Psoas muscle (tissue), 8 donors: Measurements from ENCODE around the gene PRLR. TPM values are rescaled to one million over a fixed set of nuclear protein-coding genes. Genes with fewer than 3 reads are reported as not detected.

Source experiments
- ATAC-seq, 4 donors: fragments of 200-7000 bp; cut with Tn5 transposase; one replicate each; pipeline ENCODE4 v1.9.1; 2020; ENCODE audit warnings: moderate library complexity in 3 of 4, mild to moderate bottlenecking in 2 of 4
- DNase-seq, 2 donors: peaks; one replicate each; pipeline ENCODE4 v3.0.0-alpha.2; 2020
- H3K27ac ChIP-seq: fragments of 200-600 bp; one replicate; pipeline ENCODE4 v1.8.0; 2022
- H3K27me3 ChIP-seq, 3 donors: fragments of 200-600 bp in 1 of 3; one replicate each; pipeline versions ENCODE4 v1.6.1 to v1.8.0; 2013 to 2022; ENCODE audit warnings: low read length in 2 of 3, mild to moderate bottlenecking in 2 of 3, moderate library complexity in 1 of 3; ENCODE audit not compliant: insufficient read depth in 3 of 3
- H3K36me3 ChIP-seq, 2 donors: fragments of 200-600 bp in 1 of 2; one replicate each; pipeline versions ENCODE4 v1.6.1 to v1.8.0; 2013 to 2022; ENCODE audit warnings: low read depth in 1 of 2, mild to moderate bottlenecking in 1 of 2, moderate library complexity in 1 of 2; ENCODE audit not compliant: insufficient read depth in 1 of 2
- H3K4me1 ChIP-seq: fragments of 200-600 bp; one replicate; pipeline ENCODE4 v1.8.0; 2022
- H3K4me3 ChIP-seq: fragments of 200-600 bp; one replicate; pipeline ENCODE4 v1.8.0; 2022; ENCODE audit warnings: mild to moderate bottlenecking
- H3K9me3 ChIP-seq: fragments of 200-600 bp; one replicate; pipeline ENCODE4 v1.8.0; 2022
- CTCF ChIP-seq: fragments of 200-600 bp; IDR thresholded peaks from one replicate; pipeline ENCODE4 v1.8.0; 2022; ENCODE audit warnings: antibody characterized with exemption
- WGBS, 3 donors: extraction: QIAGEN DNeasy Blood & Tissue Kit; methylation state at CpG; one replicate each; pipeline versions ENCODE4 v1.1.6 to v1.1.7; 2013; 5-methylcytosine and 5-hydroxymethylcytosine counted together
- intact Hi-C, 2 donors: fragments of 100-400 bp; cut with DNase I; formaldehyde crosslinking; loops; one replicate each; pipeline versions ENCODE4 v1.11.0 to v1.14.2; 2022
- polyA plus RNA-seq, 3 donors: library from polyadenylated mRNA; stranded (reverse); fragments of 200-250 nt; gene quantifications; one replicate each; pipeline ENCODE4 v1.2.3, GENCODE V29; 2013
- total RNA-seq, 4 donors: library from RNA; stranded (reverse); fragmentation: NEBNext Ultra II Directional in 2 of 4; extraction: Animal tissue kit (Norgen Biotek cat#: 25700) in 2 of 4; gene quantifications; one replicate each; pipeline versions ENCODE4 v1.2.1 to v1.2.4, GENCODE V29; 2021 to 2023
- donor health status: healthy with polysubstance abuse.
- donor health status: DM: no; HTN: no; CAD: no; lungs with moderate emphysema.
- donor health status: Bipolar disorder and iron deficiency.
- donor health status: healthy.
- donor health status: DM: yes; HTN: yes; CAD: no.
- donor health status: DM: no; HTN: no; CAD: no.
- donor health status: DM: no; HTN: no; CAD: no.
- donor health status: DM: yes; HTN: yes; CAD: no.

PRLR gene
- total and polyA plus RNA-seq, 7 donors = 0.03 to 0.32 (median 0.09) TPM

GRCh38 chr5:35264509-35264908 lies 34.2 kb upstream of the PRLR start:
- no peak for ATAC-seq
- H3K27ac ChIP-seq = no peak overlapping the region
- no peak for DNase-seq
- H3K36me3 ChIP-seq = no peaks in the 10 kb centered on the region
- H3K9me3 ChIP-seq = no peaks in the 10 kb centered on the region
- H3K4me3 ChIP-seq = no peak overlapping the region
- no peaks in the 10 kb centered on the region for H3K27me3 ChIP-seq
- whole genome bisulfite sequencing, 3 donors = 89 to 95% (median 89%) methylated on average over 2 of the region's 2 CpGs
- no peak for TF ChIP-seq CTCF
- no peaks in the 10 kb centered on the region for H3K4me1 ChIP-seq
- intact Hi-C loops = no loop called here

- no peak overlapping the region for H3K27ac ChIP-seq
- ATAC-seq = no peak
- WGBS, 3 donors = 51 to 64% (median 56%) methylated on average over 2 of the region's 2 CpGs
- H3K36me3 ChIP-seq = no peaks in the 10 kb centered on the region
- H3K9me3 ChIP-seq = no peaks in the 10 kb centered on the region
- no peaks in the 10 kb centered on the region for H3K27me3 ChIP-seq
- TF ChIP-seq CTCF = no peak
- H3K4me3 ChIP-seq = no peak overlapping the region
- DNase-seq = no peak
- intact Hi-C loops = no loop called here
- H3K4me1 ChIP-seq = no peaks in the 10 kb centered on the region
Measured at GRCh38 chr5:35263266-35263877, 33.1 kb upstream of the PRLR start.

- Histone ChIP-seq H3K27ac (no peak overlapping the region), H3K4me1 (no peaks in the 10 kb centered on the region), H3K36me3 (no peaks in the 10 kb centered on the region), H3K4me3 (no peak overlapping the region), H3K9me3 (peaks cover 4% of the 10 kb centered on the region), H3K27me3 (no peaks in the 10 kb centered on the region)
- ATAC-seq (no peak), DNase-seq (no peak)
- no peak for TF ChIP-seq CTCF
- intact Hi-C loops = no loop called here
- 84 to 92% (median 91%) methylated on average over 3 of the region's 3 CpGs for WGBS, 3 donors
Measured at GRCh38 chr5:35253582-35253981, 23.3 kb upstream of the PRLR start.

- peaks cover 4% of the 10 kb centered on the region for H3K9me3 ChIP-seq
- no peaks in the 10 kb centered on the region for H3K4me1 ChIP-seq
- no peak for ATAC-seq
- 83 to 91% (median 90%) methylated on average over 2 of the region's 2 CpGs for WGBS, 3 donors
- no peak overlapping the region for H3K4me3 ChIP-seq
- H3K27ac ChIP-seq = no peak overlapping the region
- H3K27me3 ChIP-seq = no peaks in the 10 kb centered on the region
- no peaks in the 10 kb centered on the region for H3K36me3 ChIP-seq
- no peak for DNase-seq
- TF ChIP-seq CTCF = no peak
- intact Hi-C loops = no loop called here
Measured at GRCh38 chr5:35252963-35253362, 22.7 kb upstream of the PRLR start.
